Mesothelial cell of epicardium (in vitro differentiated cells): ENCODE measurements around the gene SELENBP1. TPM values are rescaled to one million over a fixed set of nuclear protein-coding genes. Genes with fewer than 3 reads are reported as not detected.
A peak's percentile ranks its signal among the peaks of the same experiment; 100 is the strongest.
"Not testable (repeated sequence)": the region's sequence is repeated elsewhere in the genome, so short reads cannot be mapped to it uniquely, and the experiment has no call there.

Source experiments
- DNase-seq, 2 experiments: peaks; one replicate each; pipeline ENCODE4 v3.0.0; 2021; ENCODE audit warnings: low spot score in 2 of 2; ENCODE audit not compliant: unreplicated experiment in 2 of 2
- H3K27ac Mint-ChIP-seq: 2 replicates; pipeline ENCODE4 v1.8.0; 2021; ENCODE audit warnings: mixed read lengths
- H3K27me3 Mint-ChIP-seq: 2 replicates; pipeline ENCODE4 v1.8.0; 2021; ENCODE audit warnings: low read depth, mixed read lengths
- H3K36me3 Mint-ChIP-seq: 2 replicates; pipeline ENCODE4 v1.8.0; 2021; ENCODE audit warnings: mixed read lengths
- H3K4me1 Mint-ChIP-seq: 2 replicates; pipeline ENCODE4 v1.8.0; 2021; ENCODE audit warnings: mixed read lengths
- H3K4me3 Mint-ChIP-seq: 2 replicates; pipeline ENCODE4 v1.8.0; 2021; ENCODE audit warnings: mild to moderate bottlenecking, moderate library complexity, mixed read lengths
- H3K9me3 Mint-ChIP-seq: 2 replicates; pipeline ENCODE4 v1.8.0; 2021; ENCODE audit warnings: mixed read lengths
- total RNA-seq: library from RNA; stranded (reverse); gene quantifications from 3 replicates; pipeline ENCODE4 v1.2.1, GENCODE V29; 2021
- TF ChIP-seq, protein P1 (sequence below): fragments of 200-600 bp; sonication (generic); IDR thresholded peaks from one replicate; pipeline ENCODE4 v1.5.0; 2021; ENCODE audit warnings: antibody characterized with exemption; ENCODE audit not compliant: unreplicated experiment

Gene SELENBP1
- total RNA-seq, 1 donor from 2014 or later = 58.5 TPM

DNA sequence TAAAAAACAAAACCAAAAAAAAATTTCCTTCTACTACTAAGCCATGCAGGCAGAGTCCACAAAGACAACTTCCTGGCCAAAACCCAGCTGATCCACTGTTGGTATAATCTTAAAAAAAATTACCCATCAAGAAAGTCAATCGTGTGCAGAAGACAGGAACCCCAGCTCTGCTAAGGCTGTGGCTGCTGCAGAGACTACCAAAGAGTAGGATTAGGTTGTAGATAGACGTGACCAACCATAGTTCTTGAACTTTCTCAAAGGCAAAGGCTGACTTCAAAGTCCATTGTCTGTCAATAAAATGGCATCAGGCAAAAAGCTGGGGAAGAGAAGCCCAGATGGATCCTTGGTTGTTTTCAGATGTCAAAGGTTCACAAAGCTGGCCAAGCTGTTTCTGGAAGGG is 30.3 kb upstream of the SELENBP1 start:
- peaks cover 38% of the 10 kb centered on the region for H3K36me3 Mint-ChIP-seq
- DNase-seq = no peak
- H3K4me3 Mint-ChIP-seq = no peak overlapping the region
- H3K4me1 Mint-ChIP-seq = peaks cover 12% of the 10 kb centered on the region
- H3K27ac Mint-ChIP-seq = peak overlapping the region; percentile 45
- H3K9me3 Mint-ChIP-seq = no peaks in the 10 kb centered on the region
- no peaks in the 10 kb centered on the region for H3K27me3 Mint-ChIP-seq
- TF ChIP-seq, protein P1, sequence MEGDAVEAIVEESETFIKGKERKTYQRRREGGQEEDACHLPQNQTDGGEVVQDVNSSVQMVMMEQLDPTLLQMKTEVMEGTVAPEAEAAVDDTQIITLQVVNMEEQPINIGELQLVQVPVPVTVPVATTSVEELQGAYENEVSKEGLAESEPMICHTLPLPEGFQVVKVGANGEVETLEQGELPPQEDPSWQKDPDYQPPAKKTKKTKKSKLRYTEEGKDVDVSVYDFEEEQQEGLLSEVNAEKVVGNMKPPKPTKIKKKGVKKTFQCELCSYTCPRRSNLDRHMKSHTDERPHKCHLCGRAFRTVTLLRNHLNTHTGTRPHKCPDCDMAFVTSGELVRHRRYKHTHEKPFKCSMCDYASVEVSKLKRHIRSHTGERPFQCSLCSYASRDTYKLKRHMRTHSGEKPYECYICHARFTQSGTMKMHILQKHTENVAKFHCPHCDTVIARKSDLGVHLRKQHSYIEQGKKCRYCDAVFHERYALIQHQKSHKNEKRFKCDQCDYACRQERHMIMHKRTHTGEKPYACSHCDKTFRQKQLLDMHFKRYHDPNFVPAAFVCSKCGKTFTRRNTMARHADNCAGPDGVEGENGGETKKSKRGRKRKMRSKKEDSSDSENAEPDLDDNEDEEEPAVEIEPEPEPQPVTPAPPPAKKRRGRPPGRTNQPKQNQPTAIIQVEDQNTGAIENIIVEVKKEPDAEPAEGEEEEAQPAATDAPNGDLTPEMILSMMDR = no peak

DNA sequence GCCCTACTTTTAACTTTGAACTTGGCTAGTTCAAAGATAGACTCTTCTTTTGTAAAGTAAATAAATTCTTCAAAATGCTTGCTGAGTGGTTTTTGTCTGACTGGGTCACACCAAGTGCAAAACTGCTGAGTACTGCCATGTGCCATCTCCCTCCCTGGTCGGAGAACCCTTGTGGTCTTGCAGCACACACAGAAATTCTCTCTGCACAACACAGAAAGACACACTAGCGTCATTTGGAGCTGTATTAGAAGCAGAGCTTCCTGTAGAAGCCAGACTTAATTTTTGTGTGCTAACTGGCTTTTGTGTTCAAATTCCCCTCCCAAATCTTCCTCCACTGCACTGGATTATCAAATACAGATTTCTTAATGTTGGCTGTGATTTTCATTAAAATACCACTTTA is 29.4 kb upstream of the SELENBP1 start:
- no peak for DNase-seq
- TF ChIP-seq, protein P1 = no peak
- H3K9me3 Mint-ChIP-seq = no peaks in the 10 kb centered on the region
- peak overlapping the region; percentile 12 for H3K4me3 Mint-ChIP-seq
- peak overlapping the region; percentile 71 for H3K27ac Mint-ChIP-seq
- H3K4me1 Mint-ChIP-seq = peaks cover 12% of the 10 kb centered on the region
- H3K36me3 Mint-ChIP-seq = peaks cover 31% of the 10 kb centered on the region
- no peaks in the 10 kb centered on the region for H3K27me3 Mint-ChIP-seq

DNA sequence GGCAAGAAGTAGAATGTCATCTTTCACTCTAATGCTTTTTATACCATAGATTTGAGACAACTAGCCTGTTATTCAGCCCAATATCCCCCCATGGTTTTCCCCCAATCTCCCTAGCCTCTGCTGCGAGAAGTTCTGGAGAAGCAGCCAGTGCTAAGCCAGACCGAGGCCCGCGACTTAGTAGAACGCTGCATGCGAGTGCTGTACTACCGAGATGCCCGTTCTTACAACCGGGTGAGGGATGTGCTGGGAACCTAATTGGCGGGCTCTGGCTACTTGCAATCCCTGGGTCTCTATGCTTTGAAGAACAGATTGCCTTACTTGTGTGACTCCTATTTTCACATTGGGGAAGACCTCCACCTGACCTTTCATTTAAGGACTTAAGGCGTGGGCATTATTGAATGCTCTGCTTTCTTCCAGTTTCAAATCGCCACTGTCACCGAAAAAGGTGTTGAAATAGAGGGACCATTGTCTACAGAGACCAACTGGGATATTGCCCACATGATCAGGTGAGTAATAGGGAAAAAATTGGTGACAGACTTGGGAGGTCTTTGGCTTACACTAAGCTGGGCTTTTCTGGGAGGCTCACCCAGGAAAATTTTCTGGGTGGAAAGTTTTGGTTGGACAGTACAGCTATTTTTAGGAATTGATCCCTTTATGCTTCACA is 28.8 kb upstream of the SELENBP1 start:
- DNase-seq = no peak
- peak overlapping the region; percentile 99 for H3K27ac Mint-ChIP-seq
- TF ChIP-seq, protein P1 = no peak

DNA sequence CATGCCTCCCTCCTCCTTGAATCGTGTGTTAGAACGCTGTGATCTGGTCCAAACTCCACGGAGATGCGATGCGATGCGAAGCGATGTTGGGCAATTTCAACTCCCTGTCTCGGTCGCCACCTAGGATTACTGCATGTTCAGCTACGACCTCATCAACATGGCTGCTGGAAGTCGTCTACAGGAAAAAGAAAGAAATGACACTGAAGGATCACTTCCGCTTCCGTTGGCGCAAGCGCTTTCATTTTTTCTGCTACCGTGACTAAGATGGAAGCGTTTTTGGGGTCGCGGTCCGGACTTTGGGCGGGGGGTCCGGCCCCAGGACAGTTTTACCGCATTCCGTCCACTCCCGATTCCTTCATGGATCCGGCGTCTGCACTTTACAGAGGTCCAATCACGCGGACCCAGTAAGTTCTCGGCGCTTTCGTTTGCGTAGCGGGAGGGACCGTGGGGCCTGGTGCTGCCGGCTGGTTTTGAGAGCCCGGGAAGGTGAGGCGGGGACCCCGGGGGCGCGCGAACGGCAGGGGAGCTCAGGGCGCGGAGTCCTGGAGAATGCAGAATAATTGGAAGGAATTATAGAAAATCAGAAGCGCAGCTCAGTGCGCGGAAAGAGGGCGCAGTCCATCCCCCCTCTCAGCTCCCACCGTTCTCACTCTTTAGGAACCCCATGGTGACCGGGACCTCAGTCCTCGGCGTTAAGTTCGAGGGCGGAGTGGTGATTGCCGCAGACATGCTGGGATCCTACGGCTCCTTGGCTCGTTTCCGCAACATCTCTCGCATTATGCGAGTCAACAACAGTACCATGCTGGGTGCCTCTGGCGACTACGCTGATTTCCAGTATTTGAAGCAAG is 27.0 kb upstream of the SELENBP1 start, which contains the start of gene PSMB4:
Gene PSMB4, plus strand, starts transcription at position 250 of the 848 bp plus-strand sequence. Its CDS starts 15 bp downstream, at position 265.
- Mint-ChIP-seq H3K9me3 (no peaks in the 10 kb centered on the region), H3K4me1 (peaks cover 12% of the 10 kb centered on the region), H3K27ac (peak within 1 kb of the TSS; percentile 99), H3K4me3 (peak within 1 kb of the TSS; percentile 96), H3K27me3 (no peaks in the 10 kb centered on the region), H3K36me3 (peaks cover 19% of the 10 kb centered on the region)
- TF ChIP-seq, protein P1 = no peak
- DNase-seq = peak; percentile 30 to 72

More for the DNA sequence above, 28.8 kb upstream of the SELENBP1 start:
- peak overlapping the region; percentile 96 for H3K4me3 Mint-ChIP-seq
- H3K36me3 Mint-ChIP-seq = peaks cover 29% of the 10 kb centered on the region
- no peaks in the 10 kb centered on the region for H3K27me3 Mint-ChIP-seq
- H3K4me1 Mint-ChIP-seq = peaks cover 12% of the 10 kb centered on the region
- H3K9me3 Mint-ChIP-seq = no peaks in the 10 kb centered on the region

DNA sequence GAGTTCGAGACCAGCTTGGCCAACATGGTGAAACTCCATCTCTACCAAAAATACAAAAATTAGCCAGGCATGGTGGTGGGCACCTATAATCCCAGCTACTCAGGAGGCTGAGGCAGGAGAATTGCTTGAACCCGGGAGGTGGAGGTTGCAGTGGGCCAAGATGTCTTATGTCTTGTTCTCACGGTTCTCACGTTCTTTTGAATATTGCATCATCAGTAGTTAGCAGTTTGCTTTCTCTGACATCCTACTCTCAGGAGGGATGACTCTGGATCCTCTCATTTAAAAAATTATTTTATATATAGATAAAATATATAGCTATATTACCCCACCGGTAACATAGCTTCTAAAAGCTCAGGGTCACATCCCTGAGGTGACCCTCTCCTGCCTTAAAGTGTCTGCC is 23.8 kb upstream of the SELENBP1 start:
- H3K4me1 Mint-ChIP-seq = peaks cover 12% of the 10 kb centered on the region
- not testable (repeated sequence) for H3K27ac Mint-ChIP-seq, H3K9me3 Mint-ChIP-seq, H3K36me3 Mint-ChIP-seq, H3K27me3 Mint-ChIP-seq, H3K4me3 Mint-ChIP-seq, DNase-seq

DNA sequence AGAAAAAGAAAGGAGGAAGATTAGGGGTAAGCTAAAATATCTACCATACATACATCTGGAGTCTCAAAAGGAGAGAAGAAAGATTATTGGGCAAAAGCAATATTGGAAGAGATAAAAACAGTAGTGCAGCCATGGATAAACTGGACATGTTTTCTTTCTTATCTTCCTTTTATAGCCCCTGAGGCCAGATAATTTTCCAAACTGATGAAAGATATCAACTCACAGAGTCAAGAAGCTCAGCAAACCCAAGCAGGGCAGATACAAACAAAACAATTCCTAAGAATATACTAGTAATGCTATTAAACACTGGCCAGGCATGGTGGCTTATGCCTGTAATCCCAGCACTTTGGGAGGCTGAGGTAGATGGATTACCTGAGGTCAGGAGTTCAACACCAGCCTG is 21.1 kb upstream of the SELENBP1 start:
- TF ChIP-seq, protein P1 = no peak
- no peak overlapping the region for H3K4me3 Mint-ChIP-seq
- no peaks in the 10 kb centered on the region for H3K27me3 Mint-ChIP-seq
- no peak for DNase-seq
- no peak overlapping the region for H3K27ac Mint-ChIP-seq
- no peaks in the 10 kb centered on the region for H3K36me3 Mint-ChIP-seq
- peaks cover 7% of the 10 kb centered on the region for H3K9me3 Mint-ChIP-seq
- H3K4me1 Mint-ChIP-seq = no peaks in the 10 kb centered on the region
